GM18873 (cell line): Measurements from ENCODE around the gene MPHOSPH9.

Experiments used
- ATAC-seq: cut with Tn5 transposase; IDR thresholded peaks from one replicate; pipeline ENCODE4 v1.9.1; 2021; ENCODE audit warnings: mild to moderate bottlenecking, moderate library complexity, moderate number of reproducible peaks; ENCODE audit not compliant: unreplicated experiment, low FRiP score

The MPHOSPH9 gene

DNA sequence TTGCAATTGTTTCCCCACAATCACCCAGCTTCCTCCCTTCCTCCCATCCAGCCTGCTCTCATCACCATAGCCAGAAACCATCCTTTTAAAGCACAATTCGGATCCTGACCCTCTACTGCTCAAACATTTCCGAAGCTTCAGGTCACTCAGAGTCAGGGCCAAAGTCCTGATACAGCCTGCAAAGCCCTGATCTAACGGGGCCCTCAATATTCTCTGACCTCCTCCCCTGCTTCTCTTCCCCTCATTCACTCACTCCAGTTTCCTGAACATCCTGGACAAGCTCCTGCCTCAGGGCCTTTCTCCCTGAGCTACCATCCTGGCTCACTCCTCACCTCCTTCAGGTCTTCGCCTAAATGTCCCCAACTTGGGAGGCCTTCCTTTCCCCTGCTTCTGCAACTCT lies 128.1 kb downstream of the MPHOSPH9 start:
- no peak for ATAC-seq
